ENCODE data around the gene GRAMD1B. TPM values are rescaled to one million over a fixed set of nuclear protein-coding genes. Genes with fewer than 3 reads are reported as not detected.

Gene GRAMD1B
- total RNA-seq, 2 donors from 2014 or later: 2.1 to 5.7 TPM

DNA sequence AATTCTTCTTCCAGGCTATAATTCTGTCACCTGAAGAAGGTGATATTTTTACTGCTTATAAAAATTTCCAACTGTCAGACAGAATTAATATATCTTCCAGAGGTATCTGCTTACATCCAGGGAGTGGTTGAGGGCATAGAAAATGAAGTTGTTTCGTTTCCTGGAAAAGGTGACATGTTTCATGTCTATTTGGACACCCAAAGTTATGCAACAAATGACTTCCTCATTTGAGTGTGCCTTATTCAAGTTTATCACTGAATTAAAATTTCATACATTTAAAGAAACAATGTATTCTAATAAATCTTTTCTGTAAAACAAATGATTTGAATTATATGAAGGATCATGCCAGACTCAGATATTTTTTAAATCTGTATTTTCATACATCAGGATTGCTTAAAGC, 8.5 kb upstream of the GRAMD1B start:
- no peak for ATAC-seq (ENCODE audit: insufficient number of reproducible peaks, low FRiP score, low read depth)
- Histone ChIP-seq H3K27ac (no peak overlapping the region), H3K4me3 (no peak overlapping the region), H3K27me3 (replicated peaks; ENCODE audit: insufficient read depth) (no peaks in the 10 kb centered on the region), H3K4me1 (ENCODE audit: control insufficient read depth in 1 of 2, low read depth in 2 of 2) (no peaks in the 10 kb centered on the region), H3K36me3 (no peaks in the 10 kb centered on the region), H3K9me3 (no peaks in the 10 kb centered on the region)
- TF ChIP-seq, protein P1, sequence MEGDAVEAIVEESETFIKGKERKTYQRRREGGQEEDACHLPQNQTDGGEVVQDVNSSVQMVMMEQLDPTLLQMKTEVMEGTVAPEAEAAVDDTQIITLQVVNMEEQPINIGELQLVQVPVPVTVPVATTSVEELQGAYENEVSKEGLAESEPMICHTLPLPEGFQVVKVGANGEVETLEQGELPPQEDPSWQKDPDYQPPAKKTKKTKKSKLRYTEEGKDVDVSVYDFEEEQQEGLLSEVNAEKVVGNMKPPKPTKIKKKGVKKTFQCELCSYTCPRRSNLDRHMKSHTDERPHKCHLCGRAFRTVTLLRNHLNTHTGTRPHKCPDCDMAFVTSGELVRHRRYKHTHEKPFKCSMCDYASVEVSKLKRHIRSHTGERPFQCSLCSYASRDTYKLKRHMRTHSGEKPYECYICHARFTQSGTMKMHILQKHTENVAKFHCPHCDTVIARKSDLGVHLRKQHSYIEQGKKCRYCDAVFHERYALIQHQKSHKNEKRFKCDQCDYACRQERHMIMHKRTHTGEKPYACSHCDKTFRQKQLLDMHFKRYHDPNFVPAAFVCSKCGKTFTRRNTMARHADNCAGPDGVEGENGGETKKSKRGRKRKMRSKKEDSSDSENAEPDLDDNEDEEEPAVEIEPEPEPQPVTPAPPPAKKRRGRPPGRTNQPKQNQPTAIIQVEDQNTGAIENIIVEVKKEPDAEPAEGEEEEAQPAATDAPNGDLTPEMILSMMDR (IDR thresholded peaks at IDR 0.05): no peak
- DNase-seq (ENCODE audit: low spot score): no peak

DNA sequence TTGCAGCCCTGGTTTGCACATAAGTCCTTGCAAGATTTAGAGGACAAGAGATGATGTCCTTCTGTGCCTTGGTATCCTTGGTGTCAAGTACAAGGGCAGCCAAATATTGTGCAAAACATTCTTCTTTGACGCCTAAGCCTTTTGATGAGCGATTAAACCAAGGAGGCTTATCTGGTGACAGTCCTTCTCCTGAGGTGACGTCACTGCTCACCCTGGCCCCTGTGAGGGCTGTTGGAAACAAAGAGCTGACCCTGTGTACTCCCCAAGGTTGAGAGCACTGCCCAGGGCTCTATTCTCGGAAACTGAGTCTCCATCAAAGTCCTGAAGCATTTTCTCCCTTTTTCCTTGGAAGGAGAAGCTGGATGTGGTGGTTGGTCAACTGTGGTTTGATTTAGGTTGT, 4.7 kb upstream of the GRAMD1B start:
- H3K27me3 ChIP-seq (replicated peaks; ENCODE audit: insufficient read depth): no peaks in the 10 kb centered on the region
- no peak for ATAC-seq (ENCODE audit: insufficient number of reproducible peaks, low FRiP score, low read depth)
- TF ChIP-seq, protein P1 (IDR thresholded peaks at IDR 0.05): no peak

DNA sequence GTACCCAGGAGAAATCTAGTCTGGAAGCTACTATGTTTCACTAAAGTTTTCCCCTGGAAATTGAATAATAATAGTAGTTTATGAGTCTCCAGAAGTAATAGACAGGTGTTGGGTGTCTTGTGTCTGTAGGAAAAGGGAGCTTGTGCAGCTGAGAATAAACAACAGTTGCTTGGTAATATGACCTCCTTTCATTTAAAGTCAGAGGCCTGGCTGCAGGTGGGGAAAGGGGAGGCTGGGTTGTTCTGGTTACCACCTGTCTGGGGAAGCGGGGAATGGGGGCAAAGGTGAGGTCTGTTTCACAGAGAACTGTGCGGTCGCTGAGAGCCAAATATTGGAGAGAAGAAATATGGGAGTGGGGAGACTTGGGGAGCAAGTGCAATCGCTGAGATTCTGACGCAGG, 3.3 kb upstream of the GRAMD1B start:
- TF ChIP-seq, protein P1 (IDR thresholded peaks at IDR 0.05): no peak
- Histone ChIP-seq H3K4me3 (no peak overlapping the region), H3K27ac (no peak overlapping the region), H3K27me3 (replicated peaks; ENCODE audit: insufficient read depth) (no peaks in the 10 kb centered on the region), H3K36me3 (no peaks in the 10 kb centered on the region), H3K9me3 (no peaks in the 10 kb centered on the region), H3K4me1 (ENCODE audit: control insufficient read depth in 1 of 2, low read depth in 2 of 2) (peaks cover 0 to 4% of the 10 kb centered on the region in 2 donors)
- no peak for DNase-seq (ENCODE audit: low spot score)
- no peak for ATAC-seq (ENCODE audit: insufficient number of reproducible peaks, low FRiP score, low read depth)

More for the DNA sequence above, 4.7 kb upstream of the GRAMD1B start:
- Histone ChIP-seq H3K36me3 (no peaks in the 10 kb centered on the region), H3K9me3 (no peaks in the 10 kb centered on the region), H3K4me1 (ENCODE audit: control insufficient read depth in 1 of 2, low read depth in 2 of 2) (no peaks in the 10 kb centered on the region), H3K27ac (no peak overlapping the region), H3K4me3 (no peak overlapping the region)
- DNase-seq (ENCODE audit: low spot score): no peak

DNA sequence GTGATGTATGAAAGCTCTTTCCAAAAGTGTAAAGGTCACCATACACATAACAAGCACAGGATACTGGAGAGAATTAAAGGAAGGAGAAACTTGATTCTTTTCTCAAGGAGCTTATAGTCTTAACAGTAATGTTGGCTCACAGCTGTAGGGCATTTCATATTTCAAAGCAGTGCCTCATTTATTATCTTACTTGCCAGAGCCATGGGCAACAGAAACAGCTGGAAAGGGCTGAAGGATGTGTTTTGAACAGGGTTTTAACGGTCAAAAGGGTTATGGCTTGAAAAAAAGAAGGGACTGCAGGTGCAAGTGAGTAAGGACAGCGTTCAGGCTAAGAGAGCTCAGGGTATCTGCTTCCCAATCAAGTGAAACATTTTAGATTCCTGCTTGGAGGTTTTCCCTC, 2.7 kb upstream of the GRAMD1B start:
- peaks cover 0 to 4% of the 10 kb centered on the region in 2 donors for H3K4me1 ChIP-seq (ENCODE audit: control insufficient read depth in 1 of 2, low read depth in 2 of 2)
- H3K9me3 ChIP-seq: no peaks in the 10 kb centered on the region
- H3K36me3 ChIP-seq: no peaks in the 10 kb centered on the region
- DNase-seq (ENCODE audit: low spot score) (no peak), ATAC-seq (ENCODE audit: insufficient number of reproducible peaks, low FRiP score, low read depth) (no peak)
- no peak overlapping the region for H3K27ac ChIP-seq
- TF ChIP-seq, protein P1 (IDR thresholded peaks at IDR 0.05): no peak
- no peaks in the 10 kb centered on the region for H3K27me3 ChIP-seq (replicated peaks; ENCODE audit: insufficient read depth)
- no peak overlapping the region for H3K4me3 ChIP-seq

DNA sequence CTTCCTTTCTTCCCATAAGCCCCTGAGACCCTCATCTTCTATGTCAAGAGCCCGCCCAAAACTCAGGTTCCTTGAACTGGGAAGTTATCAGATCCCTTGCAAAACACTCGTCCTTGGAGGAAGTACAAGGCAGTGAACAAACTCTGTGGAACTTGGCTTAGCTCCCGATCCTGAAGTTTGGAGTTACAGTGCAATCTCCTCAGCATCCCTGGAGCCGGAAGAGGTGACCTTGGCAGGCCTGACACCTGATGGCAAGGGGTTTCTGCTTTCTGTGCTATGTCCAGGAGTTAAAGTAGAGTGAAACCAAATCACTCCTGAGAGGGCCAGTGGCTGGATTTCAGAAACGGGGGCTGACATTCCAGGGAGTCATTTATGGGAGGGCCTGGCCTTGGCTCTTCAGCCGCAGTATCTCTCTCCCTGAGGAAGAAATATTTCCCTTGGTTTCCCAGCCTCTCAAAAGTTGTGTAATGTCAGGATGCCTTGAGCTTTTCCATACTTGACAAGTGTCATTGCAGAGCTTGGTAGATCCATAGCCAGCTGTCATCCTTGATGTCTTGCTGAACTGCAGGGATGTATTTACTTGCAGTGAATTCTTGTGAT, 1.9 kb upstream of the GRAMD1B start:
- ATAC-seq (ENCODE audit: insufficient number of reproducible peaks, low FRiP score, low read depth) (no peak), DNase-seq (ENCODE audit: low spot score) (no peak)
- Histone ChIP-seq H3K9me3 (no peaks in the 10 kb centered on the region), H3K27ac (no peak overlapping the region), H3K27me3 (replicated peaks; ENCODE audit: insufficient read depth) (no peaks in the 10 kb centered on the region), H3K4me3 (no peak overlapping the region), H3K36me3 (no peaks in the 10 kb centered on the region), H3K4me1 (ENCODE audit: control insufficient read depth in 1 of 2, low read depth in 2 of 2) (peaks cover 0 to 4% of the 10 kb centered on the region in 2 donors)
- TF ChIP-seq, protein P1 (IDR thresholded peaks at IDR 0.05): no peak
